ENCODE measurements around the gene CLASP2. TPM values are rescaled to one million over a fixed set of nuclear protein-coding genes. Genes with fewer than 3 reads are reported as not detected.
A peak's percentile ranks its signal among the peaks of the same experiment; 100 is the strongest.

CLASP2 gene
- total and polyA plus RNA-seq, 2 experiments from 2014 or later = 38.7 to 112 TPM

DNA sequence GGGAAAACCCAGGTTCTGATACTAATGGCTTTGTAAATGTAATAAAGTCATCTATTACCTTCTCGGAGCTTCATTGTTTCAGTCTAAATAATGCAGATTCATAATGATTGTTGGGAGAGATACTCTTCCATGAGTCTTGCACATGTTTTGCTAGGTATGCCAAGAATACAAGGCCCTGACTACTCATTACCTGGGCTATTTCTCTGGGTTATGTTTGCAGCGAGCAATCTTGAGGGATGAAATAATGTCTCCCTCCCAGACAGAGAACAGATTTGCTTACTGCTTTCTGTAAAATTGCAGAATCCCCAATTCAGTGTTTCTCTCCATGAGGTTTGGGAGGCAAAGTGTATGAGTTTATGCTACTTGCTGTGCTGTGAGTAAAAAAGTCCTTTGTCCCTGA, 6.2 kb upstream of the CLASP2 start:
- no peak overlapping the region for H3K4me3 ChIP-seq
- no peaks in the 10 kb centered on the region for H3K9me3 ChIP-seq (ENCODE audit: low read depth)
- H3K27ac ChIP-seq = no peak overlapping the region
- no peaks in the 10 kb centered on the region for H3K27me3 ChIP-seq
- TF ChIP-seq, protein P1, sequence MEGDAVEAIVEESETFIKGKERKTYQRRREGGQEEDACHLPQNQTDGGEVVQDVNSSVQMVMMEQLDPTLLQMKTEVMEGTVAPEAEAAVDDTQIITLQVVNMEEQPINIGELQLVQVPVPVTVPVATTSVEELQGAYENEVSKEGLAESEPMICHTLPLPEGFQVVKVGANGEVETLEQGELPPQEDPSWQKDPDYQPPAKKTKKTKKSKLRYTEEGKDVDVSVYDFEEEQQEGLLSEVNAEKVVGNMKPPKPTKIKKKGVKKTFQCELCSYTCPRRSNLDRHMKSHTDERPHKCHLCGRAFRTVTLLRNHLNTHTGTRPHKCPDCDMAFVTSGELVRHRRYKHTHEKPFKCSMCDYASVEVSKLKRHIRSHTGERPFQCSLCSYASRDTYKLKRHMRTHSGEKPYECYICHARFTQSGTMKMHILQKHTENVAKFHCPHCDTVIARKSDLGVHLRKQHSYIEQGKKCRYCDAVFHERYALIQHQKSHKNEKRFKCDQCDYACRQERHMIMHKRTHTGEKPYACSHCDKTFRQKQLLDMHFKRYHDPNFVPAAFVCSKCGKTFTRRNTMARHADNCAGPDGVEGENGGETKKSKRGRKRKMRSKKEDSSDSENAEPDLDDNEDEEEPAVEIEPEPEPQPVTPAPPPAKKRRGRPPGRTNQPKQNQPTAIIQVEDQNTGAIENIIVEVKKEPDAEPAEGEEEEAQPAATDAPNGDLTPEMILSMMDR (IDR thresholded peaks at IDR 0.05; ENCODE audit: low read depth, low read length) = no peak
- DNase-seq (ENCODE audit: low read depth in 1 of 2, low spot score in 1 of 2) = no peak
- no peaks in the 10 kb centered on the region for H3K36me3 ChIP-seq
- H3K4me1 ChIP-seq (ENCODE audit: low read depth) = no peaks in the 10 kb centered on the region

DNA sequence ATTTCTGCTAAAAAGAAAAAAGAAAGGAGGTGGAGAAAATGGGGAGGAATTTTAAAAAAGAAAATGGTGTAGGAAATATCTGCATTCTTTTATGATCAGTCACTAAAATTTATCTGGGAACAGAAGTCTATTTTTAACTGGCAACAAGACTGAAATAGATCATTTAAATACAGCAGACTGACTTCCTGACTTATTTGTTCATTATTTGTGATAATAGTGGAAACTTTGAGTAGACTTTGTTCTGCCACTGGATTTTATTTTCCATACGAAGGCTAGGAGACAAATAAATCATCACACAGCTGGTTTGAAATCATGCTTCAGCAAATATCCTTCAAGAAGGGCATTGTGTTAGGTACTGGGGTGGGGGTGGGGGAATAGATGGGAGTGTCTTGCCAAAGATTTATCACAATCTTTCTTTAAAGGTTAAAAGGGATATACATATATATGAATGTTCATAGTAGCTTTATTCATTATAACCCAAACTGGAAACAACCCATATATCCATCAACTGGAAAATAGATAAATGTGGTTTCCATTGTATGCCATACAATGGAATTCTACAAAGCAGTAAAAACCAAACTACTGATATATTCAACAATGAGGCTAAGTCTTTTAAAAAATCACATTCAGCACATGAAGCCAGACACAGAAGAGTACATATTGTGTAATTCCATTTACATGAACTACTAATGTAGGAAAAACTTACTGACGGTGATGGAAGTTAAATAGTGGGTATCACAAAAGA, 4.7 kb upstream of the CLASP2 start:
- peaks cover 6% of the 10 kb centered on the region for H3K4me1 ChIP-seq (ENCODE audit: low read depth)
- no peaks in the 10 kb centered on the region for H3K36me3 ChIP-seq
- no peak overlapping the region for H3K27ac ChIP-seq
- DNase-seq (ENCODE audit: low read depth in 1 of 2, low spot score in 1 of 2) = peak in 1 of 2 donors; percentile 57
- no peaks in the 10 kb centered on the region for H3K9me3 ChIP-seq (ENCODE audit: low read depth)
- TF ChIP-seq, protein P1 (IDR thresholded peaks at IDR 0.05; ENCODE audit: low read depth, low read length) = no peak
- H3K27me3 ChIP-seq = no peaks in the 10 kb centered on the region
- no peak overlapping the region for H3K4me3 ChIP-seq

DNA sequence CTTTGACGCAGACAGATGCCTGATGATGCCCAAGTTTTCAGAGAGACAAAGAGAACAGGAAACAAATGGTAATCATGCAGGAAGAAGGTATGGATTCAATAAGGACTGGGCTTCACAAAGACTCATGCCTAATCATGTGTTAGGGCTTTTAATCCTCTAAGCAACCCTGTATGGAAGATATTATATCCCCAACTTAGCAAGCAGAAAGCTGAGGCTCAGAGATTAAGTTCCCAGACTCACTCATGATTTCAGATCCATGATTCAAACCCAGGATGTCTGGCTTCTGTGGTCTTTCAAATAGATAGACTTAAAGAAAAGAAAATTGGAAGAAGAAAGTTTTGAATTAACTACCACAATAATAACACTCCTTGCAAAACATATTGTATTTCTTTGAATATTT, 4.1 kb upstream of the CLASP2 start:
- peak in 1 of 2 donors; percentile 25 for DNase-seq (ENCODE audit: low read depth in 1 of 2, low spot score in 1 of 2)

DNA sequence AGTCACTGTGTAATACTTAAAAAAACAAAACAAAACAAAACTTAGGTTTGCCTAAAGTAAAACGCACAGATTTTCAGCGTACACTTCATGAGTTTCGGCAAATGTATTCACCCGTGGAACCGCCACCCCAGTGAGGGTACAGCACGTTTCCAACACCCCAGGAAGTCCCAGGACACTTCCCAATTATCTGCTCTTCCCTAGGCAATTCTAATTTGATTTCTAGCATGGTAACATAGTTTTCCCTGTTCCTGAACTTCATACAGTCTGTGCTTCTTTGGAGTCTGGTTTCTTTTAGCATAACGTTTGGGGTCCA, 497 bp upstream of the CLASP2 start:
- Histone ChIP-seq H3K36me3 (no peaks in the 10 kb centered on the region), H3K27ac (peak overlapping the region; percentile 99), H3K27me3 (no peaks in the 10 kb centered on the region), H3K4me3 (peak overlapping the region; percentile 89), H3K4me1 (ENCODE audit: low read depth) (peaks cover 14% of the 10 kb centered on the region), H3K9me3 (ENCODE audit: low read depth) (no peaks in the 10 kb centered on the region)
- TF ChIP-seq, protein P1 (IDR thresholded peaks at IDR 0.05; ENCODE audit: low read depth, low read length) = no peak
- no peak for DNase-seq (ENCODE audit: low read depth in 1 of 2, low spot score in 1 of 2)

More for the DNA sequence above, 4.1 kb upstream of the CLASP2 start:
- H3K27me3 ChIP-seq = no peaks in the 10 kb centered on the region
- no peaks in the 10 kb centered on the region for H3K36me3 ChIP-seq
- no peak overlapping the region for H3K27ac ChIP-seq
- H3K9me3 ChIP-seq (ENCODE audit: low read depth) = no peaks in the 10 kb centered on the region
- peaks cover 6% of the 10 kb centered on the region for H3K4me1 ChIP-seq (ENCODE audit: low read depth)
- no peak overlapping the region for H3K4me3 ChIP-seq
- TF ChIP-seq, protein P1 (IDR thresholded peaks at IDR 0.05; ENCODE audit: low read depth, low read length) = no peak

DNA sequence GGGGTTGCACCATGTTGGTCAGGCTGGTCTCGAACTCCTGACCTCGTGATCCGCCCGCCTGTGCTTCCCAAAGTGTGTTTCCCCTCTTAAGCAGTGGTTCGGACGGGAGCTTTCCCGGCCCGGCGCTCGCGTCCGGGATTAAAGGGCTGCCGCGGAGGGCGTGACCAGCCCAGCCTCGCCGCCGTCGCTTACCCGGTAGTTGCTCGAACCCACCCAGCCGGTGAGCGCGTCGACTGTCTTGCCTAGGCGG, 513 bp downstream of the CLASP2 start:
- H3K36me3 ChIP-seq = no peaks in the 10 kb centered on the region
- no peaks in the 10 kb centered on the region for H3K27me3 ChIP-seq
- H3K4me1 ChIP-seq (ENCODE audit: low read depth) = peaks cover 14% of the 10 kb centered on the region
- DNase-seq (ENCODE audit: low read depth in 1 of 2, low spot score in 1 of 2) = peak; percentile 73 to 77
- H3K9me3 ChIP-seq (ENCODE audit: low read depth) = no peaks in the 10 kb centered on the region
- TF ChIP-seq, protein P1 (IDR thresholded peaks at IDR 0.05; ENCODE audit: low read depth, low read length) = no peak
- peak overlapping the region; percentile 99 for H3K27ac ChIP-seq
- peak overlapping the region; percentile 89 for H3K4me3 ChIP-seq
